PC-9 (cell line): ENCODE measurements around the gene PRMT9. TPM values are rescaled to one million over a fixed set of nuclear protein-coding genes. Genes with fewer than 3 reads are reported as not detected.

Experiments used
- BruUV-seq: library from RNA; stranded (reverse); fragments of 400-500 nt; replicated peaks from 2 replicates; lab custom pipeline; 2021; lab: Mats Ljungman, UMichigan
- CTCF ChIA-PET: fragments of 300-600 bp; sonication (Branson Sonifier 250); formaldehyde crosslinking; loops from one replicate; lab custom pipeline; 2022; ENCODE audit warnings: antibody characterized with exemption; lab: Charles Lee
- POLR2A ChIA-PET: fragments of 300-600 bp; sonication (Branson Sonifier 250); formaldehyde crosslinking; loops from one replicate; lab custom pipeline; 2022; ENCODE audit warnings: antibody characterized with exemption; ENCODE audit not compliant: unreplicated experiment; lab: Charles Lee
- DNase-seq, 2 experiments: peaks; one replicate each; pipeline versions ENCODE4 v3.0.0 to v3.0.0-alpha.2; 2015 to 2022; ENCODE audit warnings: mixed read lengths in 1 of 2
- H2AFZ ChIP-seq: fragments of 200-600 bp; sonication (generic); 2 replicates; pipeline ENCODE4 v1.8.1; 2017; ENCODE audit warnings: antibody characterized with exemption
- H3F3A ChIP-seq: fragments of 200-600 bp; sonication (generic); 2 replicates; pipeline ENCODE4 v1.8.1; 2017; ENCODE audit warnings: antibody characterized with exemption, mild to moderate bottlenecking, low read depth; ENCODE audit not compliant: insufficient read depth
- H3K27ac ChIP-seq: fragments of 200-600 bp; sonication (generic); 2 replicates; pipeline ENCODE4 v1.6.1; 2016; ENCODE audit warnings: mixed run types
- H3K27me3 ChIP-seq: fragments of 200-600 bp; sonication (generic); 2 replicates; pipeline ENCODE4 v1.6.1; 2016; ENCODE audit warnings: low read depth, mixed run types; ENCODE audit not compliant: insufficient read depth
- H3K36me3 ChIP-seq: fragments of 200-600 bp; sonication (generic); 2 replicates; pipeline ENCODE4 v1.6.1; 2016; ENCODE audit warnings: low read depth, mixed run types
- H3K4me1 ChIP-seq: fragments of 200-600 bp; sonication (generic); replicated peaks from 2 replicates; pipeline ENCODE4 v1.6.1; 2016; ENCODE audit warnings: mixed run types; ENCODE audit not compliant: insufficient read depth
- H3K4me2 ChIP-seq: fragments of 200-600 bp; sonication (generic); 2 replicates; pipeline ENCODE4 v1.6.1; 2017; ENCODE audit warnings: mixed run types
- H3K4me3 ChIP-seq: fragments of 200-600 bp; sonication (generic); 2 replicates; pipeline ENCODE4 v1.6.1; 2016; ENCODE audit warnings: mixed run types
- H3K79me2 ChIP-seq: fragments of 200-600 bp; sonication (generic); 2 replicates; pipeline ENCODE4 v1.6.1; 2017; ENCODE audit warnings: low read depth, mixed run types
- H3K9me2 ChIP-seq: fragments of 200-600 bp; sonication (generic); 2 replicates; pipeline ENCODE4 v1.8.1; 2017; ENCODE audit warnings: mild to moderate bottlenecking; ENCODE audit not compliant: insufficient read depth
- H3K9me3 ChIP-seq: fragments of 200-600 bp; sonication (generic); 2 replicates; pipeline ENCODE4 v1.8.1; 2016; ENCODE audit warnings: low read depth; ENCODE audit not compliant: insufficient read depth
- H4K20me1 ChIP-seq: fragments of 200-600 bp; sonication (generic); 2 replicates; pipeline ENCODE4 v1.8.1; 2017; ENCODE audit not compliant: insufficient read depth
- CTCF ChIP-seq: fragments of 200-600 bp; sonication (generic); conservative IDR thresholded peaks from 2 replicates; pipeline ENCODE4 v1.6.1; 2017; ENCODE audit warnings: mixed run types, antibody characterized with exemption, mild to moderate bottlenecking, moderate library complexity
- EZH2 ChIP-seq: fragments of 200-600 bp; sonication (generic); IDR thresholded peaks from 2 replicates; pipeline ENCODE4 v1.8.0; 2017; ENCODE audit warnings: antibody characterized with exemption, low read depth
- intact Hi-C: fragments of 100-400 bp; cut with micrococcal nuclease; formaldehyde crosslinking; loops from one replicate; pipeline ENCODE4 v1.10.0; 2022; ENCODE audit not compliant: unreplicated experiment
- total RNA-seq: library from RNA; stranded (reverse); gene quantifications from 2 replicates; pipeline ENCODE4 v1.2.3, GENCODE V29; 2021

PRMT9 gene
- total RNA-seq, 1 experiment from 2014 or later, result 9.0 TPM

GRCh38 chr4:147616849-147617172 lies 67.2 kb downstream of the PRMT9 start:
- intact Hi-C loops, result loop anchor here (1.0 to 5.0 kb wide), 3 partner anchors 20 to 1885 kb away; partner anchors contain the start of gene PRMT9
- no peaks in the 10 kb centered on the region for H3K9me2 ChIP-seq
- CTCF ChIA-PET, result interaction anchor here (0.6 to 2.4 kb wide), 5 partner anchors 20 to 250 kb away, joined by 3 to 9 read pairs (median 3); no protein-coding TSS in a partner anchor

DNA sequence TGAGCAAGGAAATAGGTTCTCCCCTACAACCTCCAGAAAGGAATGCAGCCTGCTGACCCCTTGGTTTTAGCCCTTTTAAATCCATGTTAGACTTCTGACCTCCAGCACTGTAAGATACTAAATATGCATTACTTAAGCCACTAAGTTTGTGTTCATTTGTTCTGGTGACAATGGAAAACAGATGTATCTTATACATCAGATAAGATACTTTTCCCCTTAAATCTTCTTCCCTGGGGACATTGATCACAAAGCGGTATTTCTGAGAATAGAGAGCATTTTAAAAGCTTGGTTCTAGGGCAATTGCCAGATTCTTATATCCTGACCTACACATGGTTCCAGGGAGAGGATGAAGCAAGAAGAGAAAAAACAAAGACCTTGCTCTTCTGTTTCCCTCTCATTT lies 73.3 kb downstream of the PRMT9 start:
- ChIA-PET POLR2A (no interaction called here), CTCF (no interaction called here)
- Histone ChIP-seq H3K79me2 (no peaks in the 10 kb centered on the region), H3K9me2 (no peaks in the 10 kb centered on the region), H3K27ac (no peak overlapping the region), H3K36me3 (no peaks in the 10 kb centered on the region), H3K27me3 (no peaks in the 10 kb centered on the region), H3K9me3 (no peaks in the 10 kb centered on the region), H3K4me2 (no peak overlapping the region), H3K4me3 (no peak overlapping the region), H2AFZ (no peak overlapping the region), H4K20me1 (no peaks in the 10 kb centered on the region), H3K4me1 (no peaks in the 10 kb centered on the region), H3F3A (no peaks in the 10 kb centered on the region)
- no TSS peak for BruUV-seq
- TF ChIP-seq CTCF (no peak), EZH2 (no peak)
- intact Hi-C loops, result no loop called here
- DNase-seq, result no peak

More at GRCh38 chr4:147616849-147617172, 67.2 kb downstream of the PRMT9 start:
- BruUV-seq, result TSS peak; percentile 79
- H2AFZ ChIP-seq, result peak overlapping the region; percentile 79
- POLR2A ChIA-PET, result interaction anchor here (0.5 to 1.3 kb wide), 6 partner anchors 8 to 538 kb away, joined by 3 to 20 read pairs (median 5); no protein-coding TSS in a partner anchor
- DNase-seq, result no peak
- TF ChIP-seq CTCF, result no peak
- TF ChIP-seq EZH2, result no peak
- H3K27me3 ChIP-seq, result no peaks in the 10 kb centered on the region
- no peak overlapping the region for H3K27ac ChIP-seq
- no peaks in the 10 kb centered on the region; the same call in 1 of the 2 replicates for H3K4me1 ChIP-seq
- no peaks in the 10 kb centered on the region for H3K9me3 ChIP-seq
- no peaks in the 10 kb centered on the region for H4K20me1 ChIP-seq
- H3K36me3 ChIP-seq, result no peaks in the 10 kb centered on the region
- H3K4me2 ChIP-seq, result peak overlapping the region; percentile 97
- H3F3A ChIP-seq, result no peaks in the 10 kb centered on the region
- peaks cover 30% of the 10 kb centered on the region for H3K79me2 ChIP-seq
- peak overlapping the region; percentile 84 for H3K4me3 ChIP-seq

DNA sequence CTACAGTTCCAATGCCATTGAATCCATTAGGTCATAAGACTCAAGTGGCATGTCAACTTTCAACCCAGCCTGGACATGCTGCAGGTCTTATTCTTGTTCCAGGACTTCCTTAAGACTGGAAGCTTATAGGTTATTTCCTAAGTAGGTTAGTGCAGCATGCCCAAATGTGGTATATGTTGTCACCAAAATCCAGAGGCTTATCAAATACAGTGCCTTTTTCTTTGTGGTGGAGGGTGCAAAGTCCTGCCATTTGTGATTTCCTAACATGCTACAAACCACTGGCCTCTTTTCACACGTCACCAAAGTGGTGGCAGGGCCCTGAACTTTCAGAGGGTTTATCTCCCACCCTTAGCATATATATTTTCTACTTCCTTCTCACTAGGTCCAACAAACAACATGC lies 76.5 kb downstream of the PRMT9 start:
- H3K36me3 ChIP-seq, result no peaks in the 10 kb centered on the region
- no peaks in the 10 kb centered on the region for H3K4me1 ChIP-seq
- H3K9me3 ChIP-seq, result no peaks in the 10 kb centered on the region
- ChIA-PET CTCF (no interaction called here), POLR2A (no interaction called here)
- TF ChIP-seq CTCF, result no peak
- TF ChIP-seq EZH2, result no peak
- H3K4me3 ChIP-seq, result no peak overlapping the region
- H3K27ac ChIP-seq, result no peak overlapping the region
- no peaks in the 10 kb centered on the region for H4K20me1 ChIP-seq
- H3F3A ChIP-seq, result no peaks in the 10 kb centered on the region
- no peaks in the 10 kb centered on the region for H3K9me2 ChIP-seq
- H3K79me2 ChIP-seq, result no peaks in the 10 kb centered on the region
- H3K27me3 ChIP-seq, result no peaks in the 10 kb centered on the region
- DNase-seq, result no peak
- no peak overlapping the region for H3K4me2 ChIP-seq
- intact Hi-C loops, result no loop called here
- no TSS peak for BruUV-seq
- H2AFZ ChIP-seq, result no peak overlapping the region
